ACHN (cell line): ENCODE results near the gene GSTA4.
"Not testable (repeated sequence)": the region's sequence is repeated elsewhere in the genome, so short reads cannot be mapped to it uniquely, and the experiment has no call there.

ENCODE experiments used
- DNase-seq: peaks from one replicate; pipeline ENCODE4 v3.0.0-alpha.2; 2015
- in situ Hi-C: cut with HindIII; loops from 2 replicates; pipeline ENCODE4 v1.10.0; 2017; ENCODE audit warnings: low sequenced_read_pairs, low pct_ligation_motif_present, low pct_unique_long_range_greater_than_20kb

Gene GSTA4

GRCh38 chr6:52983159-52983848 lies 11.8 kb downstream of the GSTA4 start:
- DNase-seq, result no peak
- in situ Hi-C loops, result no loop called here

- DNase-seq, result no peak
- in situ Hi-C loops, result no loop called here
These were observed 12.4 kb downstream of the GSTA4 start for GRCh38 chr6:52982680-52983079.

GRCh38 chr6:52981222-52981900 lies 13.7 kb downstream of the GSTA4 start:
- DNase-seq, result no peak
- in situ Hi-C loops, result no loop called here

- in situ Hi-C loops, result no loop called here
- no peak for DNase-seq
These were observed 18.5 kb downstream of the GSTA4 start for GRCh38 chr6:52976591-52977035.

DNA sequence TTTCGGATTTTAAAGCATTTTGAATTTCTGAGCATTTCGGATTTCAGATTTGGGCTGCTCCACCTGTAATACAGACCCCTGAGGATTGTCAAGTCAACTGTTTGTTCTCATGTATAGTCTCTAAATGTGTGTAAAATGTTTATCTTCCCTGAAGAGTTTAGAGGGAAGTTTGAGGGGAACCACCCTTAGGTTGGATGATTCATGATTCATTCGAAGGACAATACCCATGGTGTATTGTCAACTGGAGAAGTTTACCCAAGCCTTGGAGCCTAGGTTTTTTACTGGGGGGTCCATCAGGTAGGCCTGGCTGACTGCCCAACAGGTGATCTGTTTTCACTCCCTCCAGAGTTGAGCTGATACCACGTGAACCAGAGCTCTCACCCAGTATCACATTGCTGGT lies 18.9 kb downstream of the GSTA4 start:
- DNase-seq, result no peak
- in situ Hi-C loops, result no loop called here

DNA sequence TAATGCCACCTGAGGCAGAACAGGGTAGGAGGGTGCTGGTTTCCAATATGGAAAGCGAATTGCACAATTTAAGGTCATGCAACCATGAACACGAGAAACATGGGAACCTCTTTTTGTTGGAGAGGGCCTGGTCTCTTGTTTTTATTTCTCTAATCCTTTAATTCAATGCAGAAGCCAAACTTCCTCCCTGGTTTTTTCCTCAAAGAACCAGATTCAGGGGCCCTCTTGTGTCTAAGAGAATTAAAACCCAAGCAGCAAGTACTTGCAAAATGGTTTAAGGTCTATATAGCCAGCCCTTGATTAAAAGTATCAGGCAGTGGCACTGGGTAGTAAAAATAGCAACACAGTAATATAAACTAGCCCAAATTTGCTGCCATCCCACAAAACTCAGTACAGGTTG lies 19.5 kb downstream of the GSTA4 start:
- DNase-seq, result no peak
- in situ Hi-C loops, result no loop called here

- no peak for DNase-seq
- in situ Hi-C loops, result no loop called here
These were observed 22.1 kb downstream of the GSTA4 start for GRCh38 chr6:52972989-52973388.

- DNase-seq, result no peak
- in situ Hi-C loops, result no loop called here
These were observed 25.7 kb downstream of the GSTA4 start for GRCh38 chr6:52969359-52969758.

- in situ Hi-C loops, result no loop called here
- no peak for DNase-seq
These were observed 29.0 kb downstream of the GSTA4 start for GRCh38 chr6:52966101-52966500.

- DNase-seq, result no peak
- in situ Hi-C loops, result no loop called here
These were observed 29.7 kb downstream of the GSTA4 start for GRCh38 chr6:52965380-52965779.

DNA sequence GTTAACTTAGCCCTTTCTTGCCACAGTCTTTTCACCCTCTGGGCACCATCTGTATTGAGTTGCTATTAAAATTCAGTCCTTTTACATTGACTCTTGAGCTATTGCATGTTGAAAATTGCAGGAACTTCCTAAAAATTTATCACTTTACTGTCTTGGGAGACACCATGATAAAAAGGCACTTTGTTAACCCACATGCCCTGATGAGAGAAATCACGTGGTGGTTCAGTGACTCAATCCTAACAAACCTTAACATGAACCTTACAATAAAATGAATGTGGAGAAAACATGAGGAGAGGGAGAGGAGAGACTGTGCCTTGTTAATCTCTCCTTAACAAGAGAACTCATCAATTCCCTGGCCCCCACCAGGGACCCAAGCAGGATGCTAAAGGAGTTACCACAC lies 30.8 kb downstream of the GSTA4 start:
- in situ Hi-C loops, result no loop called here
- no peak for DNase-seq

GRCh38 chr6:52962701-52963100 lies 32.4 kb downstream of the GSTA4 start:
- DNase-seq, result no peak
- in situ Hi-C loops, result no loop called here

- DNase-seq, in situ Hi-C loops: not testable (repeated sequence)
These were observed 34.1 kb downstream of the GSTA4 start for GRCh38 chr6:52961022-52961421.

DNA sequence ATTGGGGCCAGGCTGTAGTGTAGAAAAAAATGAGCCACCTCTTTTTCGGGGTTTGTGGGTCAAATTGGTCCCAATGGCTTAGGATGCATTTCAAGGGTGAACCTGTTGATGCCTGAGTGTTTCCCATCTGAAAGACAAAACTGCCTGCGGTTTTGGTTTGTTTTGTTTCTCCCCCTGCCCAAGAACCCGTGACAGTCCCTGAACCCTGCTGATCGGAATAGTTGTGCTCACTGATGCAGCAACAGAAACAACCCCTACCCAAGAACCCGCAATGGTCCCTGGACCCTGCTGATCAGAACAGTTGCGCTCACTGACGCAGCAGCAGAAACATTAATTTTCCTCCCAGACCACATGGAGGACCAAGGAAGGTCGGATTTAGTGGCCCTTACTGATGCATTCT lies 34.9 kb downstream of the GSTA4 start:
- DNase-seq, in situ Hi-C loops: not testable (repeated sequence)

- DNase-seq, result no peak
- in situ Hi-C loops, result no loop called here
These were observed 36.4 kb downstream of the GSTA4 start for GRCh38 chr6:52958546-52959255.

DNA sequence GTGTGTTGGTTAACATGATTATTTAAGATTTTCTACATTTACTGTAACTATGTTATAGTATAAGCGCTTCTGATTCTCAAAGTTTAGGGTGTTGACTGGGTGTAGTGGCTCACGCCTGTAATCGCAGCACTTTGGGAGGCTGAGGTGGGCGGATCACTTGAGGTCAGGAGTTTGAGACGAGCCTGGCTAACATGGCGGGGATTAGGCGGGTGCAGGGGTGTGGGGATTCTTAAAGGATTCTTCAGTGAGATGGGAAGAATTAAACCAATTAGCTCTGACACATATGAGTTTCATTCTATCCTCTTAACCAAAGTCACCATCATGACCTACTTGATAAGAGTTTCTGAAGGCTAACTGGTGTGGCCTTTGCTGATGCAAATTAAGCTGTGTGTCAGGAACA lies 39.2 kb downstream of the GSTA4 start:
- no peak for DNase-seq
- in situ Hi-C loops, result no loop called here

- in situ Hi-C loops, result no loop called here
- no peak for DNase-seq
These were observed 40.9 kb downstream of the GSTA4 start for GRCh38 chr6:52953911-52954839.

DNA sequence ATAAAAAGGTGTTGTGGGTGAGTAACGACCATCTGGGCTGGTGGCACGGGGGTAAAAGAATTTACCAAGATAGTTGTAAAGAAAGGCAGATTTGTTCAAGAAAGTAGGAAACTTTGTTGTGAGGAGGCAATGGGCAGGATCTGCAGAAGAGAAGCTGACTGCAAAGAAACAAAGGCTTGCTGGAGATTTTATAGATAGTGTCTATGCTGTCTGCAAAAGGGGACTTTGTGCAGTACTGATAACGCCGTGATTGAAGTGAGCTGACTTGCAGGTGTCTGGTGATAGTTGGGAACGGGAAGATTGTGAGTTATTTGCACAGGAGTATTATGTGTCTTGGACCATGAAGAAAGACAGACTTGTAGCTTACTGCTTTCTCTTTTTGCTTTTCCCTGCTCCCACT lies 48.8 kb downstream of the GSTA4 start:
- in situ Hi-C loops, result no loop called here
- no peak for DNase-seq

GRCh38 chr6:52942821-52943220 lies 52.3 kb downstream of the GSTA4 start:
- in situ Hi-C loops, result not testable (repeated sequence)

More at GRCh38 chr6:52942821-52943220, 52.3 kb downstream of the GSTA4 start:
- not testable (repeated sequence) for DNase-seq
